Erythroblast (primary cell): ENCODE measurements around the gene IL5RA.

Source experiments
- GATA1 ChIP-seq: IDR thresholded peaks from 2 replicates; pipeline ENCODE4 v1.6.1; 2011; ENCODE audit warnings: low read depth, mild to moderate bottlenecking, control low read depth, low read length, moderate library complexity
- POLR2A ChIP-seq: IDR thresholded peaks from 2 replicates; pipeline ENCODE4 v1.6.1; 2011; ENCODE audit warnings: mild to moderate bottlenecking, low read length

- TF ChIP-seq POLR2A (no peak), GATA1 (no peak)
Measured at GRCh38 chr3:3089017-3089416, 21.2 kb downstream of the IL5RA start.
